GM18511 (cell line): ENCODE data around the gene GGTLC3.
A peak's percentile ranks its signal among the peaks of the same experiment; 100 is the strongest.
"Not testable (repeated sequence)": the region's sequence is repeated elsewhere in the genome, so short reads cannot be mapped to it uniquely, and the experiment has no call there.

Experiments used
- ATAC-seq: cut with Tn5 transposase; IDR thresholded peaks from one replicate; pipeline ENCODE4 v1.9.1; 2021; ENCODE audit warnings: mild to moderate bottlenecking, moderate library complexity; ENCODE audit not compliant: unreplicated experiment

GGTLC3 gene

DNA sequence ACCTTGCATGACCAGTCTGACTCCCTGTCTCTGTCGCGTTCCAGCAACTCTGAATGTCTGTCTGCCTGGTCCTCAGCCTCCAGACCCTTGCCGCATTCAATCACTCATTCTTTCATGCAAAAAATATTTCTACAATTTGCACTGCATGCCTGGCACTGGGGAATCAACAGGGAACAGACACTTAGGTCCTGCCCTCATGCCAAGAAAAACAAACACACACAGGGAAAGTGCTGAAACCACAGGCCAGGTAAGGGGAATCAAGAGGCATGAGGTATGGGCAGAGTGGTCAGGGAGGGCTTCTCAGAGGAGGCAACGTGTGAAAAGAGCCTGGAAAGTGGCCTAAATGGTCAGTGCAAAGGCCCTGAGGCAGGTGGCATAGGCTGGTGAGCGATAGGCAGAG, at the start of gene GGTLC3:
Gene GGTLC3 (minus strand): TSS at position 101 of the 400 bp plus-strand sequence. CDS start 264 bp downstream, outside the sequence.
- ATAC-seq, result not testable (repeated sequence)

DNA sequence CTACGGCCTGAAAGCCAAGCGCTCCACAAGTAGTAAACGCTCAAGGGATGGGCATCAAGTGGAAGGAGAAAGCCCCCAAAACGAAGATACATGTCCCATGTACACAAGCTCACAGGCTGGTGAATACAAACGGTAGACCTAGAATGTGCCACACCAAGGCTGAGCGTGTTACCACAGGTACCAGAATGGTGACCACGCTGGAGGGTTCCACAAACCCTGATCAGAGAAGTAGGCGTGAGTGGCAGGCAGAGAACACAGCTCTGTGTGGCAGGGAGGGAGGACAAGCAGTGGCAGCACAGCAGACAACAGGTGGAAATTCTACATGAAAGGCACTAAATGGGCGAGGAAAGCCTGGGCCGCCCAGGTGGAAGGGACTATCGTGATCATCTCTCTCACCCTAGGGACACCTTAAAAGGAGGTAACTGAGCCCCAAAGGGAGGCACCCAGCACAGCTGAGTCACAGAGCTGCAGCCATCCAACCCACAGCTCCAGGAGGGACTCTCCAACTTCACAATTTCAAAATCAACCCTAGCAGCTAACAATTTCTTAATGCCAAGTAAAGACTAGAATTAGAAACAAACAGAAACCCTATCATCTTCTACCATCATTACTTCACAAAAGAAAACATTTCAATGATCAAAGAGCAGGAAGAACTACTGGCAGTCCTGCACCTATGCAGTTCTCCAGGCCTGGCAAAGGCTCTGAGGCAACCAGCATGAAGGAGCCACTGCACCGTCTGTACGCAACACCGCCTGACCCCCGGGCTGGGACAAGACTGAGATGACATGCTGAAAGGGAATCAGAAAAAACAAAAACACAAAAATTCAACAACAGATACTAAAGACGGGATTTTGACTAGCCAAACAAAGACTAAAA, 42.4 kb upstream of the GGTLC3 start:
- not testable (repeated sequence) for ATAC-seq

DNA sequence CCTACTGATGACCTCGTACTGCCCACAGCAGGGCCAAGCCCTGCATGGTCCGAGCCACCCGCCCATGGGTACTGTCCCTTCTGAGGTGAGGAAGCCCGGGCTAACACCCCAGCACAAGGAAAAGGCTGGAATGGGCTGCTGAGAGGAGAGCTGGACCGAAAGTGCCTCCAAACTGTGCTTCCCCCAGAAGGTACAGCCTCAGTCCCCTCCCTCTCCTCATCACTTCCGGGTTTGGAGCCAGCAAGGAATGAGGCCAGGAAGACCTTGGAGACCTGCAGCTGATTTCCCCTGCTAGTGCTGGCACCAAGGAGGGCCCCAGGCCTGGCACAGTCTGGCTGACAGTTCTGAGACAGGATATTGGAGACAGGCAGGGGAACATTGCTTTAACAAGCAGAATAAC, 41.0 kb upstream of the GGTLC3 start:
- ATAC-seq, result not testable (repeated sequence)

DNA sequence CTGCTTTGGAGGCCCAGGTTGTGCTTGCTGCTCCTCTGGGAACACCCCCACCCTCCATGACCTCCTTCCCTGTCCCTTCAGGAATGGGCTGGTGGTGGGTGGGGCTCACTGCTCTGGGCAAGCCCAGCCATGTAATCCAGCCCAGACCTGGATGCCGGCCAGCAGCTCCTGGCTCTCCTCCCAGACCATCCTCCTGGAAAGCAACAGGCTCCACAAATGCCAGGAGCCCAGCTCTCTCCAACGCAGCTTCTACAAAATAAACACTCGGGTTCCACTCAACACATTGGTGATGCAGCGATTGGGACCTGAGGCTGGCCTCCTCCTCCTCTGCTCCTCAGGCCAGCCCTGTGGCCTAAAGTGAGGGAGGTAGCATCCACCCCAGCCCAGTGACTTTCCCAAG, 40.6 kb upstream of the GGTLC3 start:
- not testable (repeated sequence) for ATAC-seq

DNA sequence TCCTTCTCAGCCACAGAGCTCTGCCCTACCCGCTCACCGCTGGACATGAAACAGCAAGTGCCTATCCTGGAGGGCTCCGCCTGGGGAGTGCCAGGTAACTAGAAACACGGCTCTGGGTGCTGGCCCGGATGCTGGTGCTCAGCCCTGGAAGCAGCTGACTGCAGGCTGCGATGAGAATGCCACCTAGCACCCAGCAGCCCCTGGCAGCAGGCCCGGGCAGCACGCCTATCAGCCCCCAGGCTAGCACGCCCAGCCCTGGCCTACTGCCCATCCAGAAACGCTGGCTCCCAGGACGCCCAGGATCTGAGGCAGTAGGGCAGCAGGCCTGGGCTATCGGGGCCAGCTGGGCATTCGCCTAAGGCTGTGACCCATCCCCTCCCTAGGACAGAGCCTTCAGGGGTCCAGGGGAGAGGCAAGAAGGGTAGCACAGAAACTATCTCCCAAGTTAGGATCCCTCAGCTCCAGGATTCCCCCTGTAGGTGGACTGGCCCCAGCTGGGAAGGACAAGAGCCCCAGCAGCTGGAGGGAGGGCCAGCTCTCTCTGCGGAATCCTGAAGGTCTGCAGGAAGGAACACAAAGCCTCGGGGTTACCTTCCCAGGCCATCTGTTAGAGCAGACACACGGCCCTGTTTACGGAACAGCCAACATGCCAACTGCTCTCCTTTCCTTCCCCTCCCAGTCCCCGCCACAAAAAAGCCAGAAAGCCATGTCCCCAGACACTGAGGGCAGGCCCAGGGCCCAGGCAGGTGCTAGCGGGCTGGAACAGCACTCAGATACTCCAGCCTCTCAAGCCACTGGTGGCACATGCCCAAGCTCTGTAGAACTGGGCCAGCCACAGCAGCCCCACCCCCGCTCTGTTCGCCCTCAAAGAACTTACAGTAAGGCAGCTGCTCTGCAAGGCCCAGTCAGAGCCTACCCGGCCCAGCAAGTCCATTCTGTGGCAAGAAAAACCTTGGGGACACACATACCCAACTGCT, 36.6 kb upstream of the GGTLC3 start:
- ATAC-seq, result not testable (repeated sequence)

DNA sequence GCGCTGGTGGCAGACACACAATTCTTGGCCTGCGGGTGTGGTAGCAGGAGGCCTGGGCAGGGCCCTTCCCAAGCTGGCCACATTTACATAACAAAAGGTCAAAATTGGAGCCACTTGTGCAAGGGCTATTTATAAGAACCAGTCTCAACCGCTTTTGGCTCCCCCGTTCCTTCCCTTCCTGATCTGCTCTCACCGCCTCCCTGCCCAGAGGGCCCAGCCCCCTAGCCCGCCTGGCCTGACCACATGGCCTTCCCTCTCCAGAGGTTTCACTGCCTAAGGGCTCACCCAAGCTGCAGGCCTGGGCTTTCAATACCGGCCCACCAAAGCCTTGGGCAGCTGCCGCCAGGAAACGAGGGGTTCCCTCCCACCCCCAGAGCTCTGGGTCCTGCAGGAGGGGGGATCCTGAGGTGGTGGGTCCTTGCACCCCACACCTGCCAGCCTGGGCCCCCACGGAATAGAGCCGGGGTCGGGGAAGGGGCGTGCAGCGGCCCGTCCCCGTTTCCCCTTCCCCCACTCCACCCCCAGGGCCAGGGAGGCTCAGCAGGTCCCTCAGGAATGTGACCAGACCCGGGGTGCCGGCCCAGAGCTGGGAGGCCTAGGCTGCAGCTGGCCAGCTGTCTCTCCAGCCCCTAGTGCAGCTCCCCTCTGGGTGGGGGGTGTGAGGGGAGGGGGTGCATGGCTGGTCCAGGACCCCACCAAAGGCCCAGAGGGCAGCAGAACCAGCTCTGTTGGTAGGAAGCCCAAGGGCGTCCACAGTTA, 35.1 kb upstream of the GGTLC3 start:
- ATAC-seq, result not testable (repeated sequence)

DNA sequence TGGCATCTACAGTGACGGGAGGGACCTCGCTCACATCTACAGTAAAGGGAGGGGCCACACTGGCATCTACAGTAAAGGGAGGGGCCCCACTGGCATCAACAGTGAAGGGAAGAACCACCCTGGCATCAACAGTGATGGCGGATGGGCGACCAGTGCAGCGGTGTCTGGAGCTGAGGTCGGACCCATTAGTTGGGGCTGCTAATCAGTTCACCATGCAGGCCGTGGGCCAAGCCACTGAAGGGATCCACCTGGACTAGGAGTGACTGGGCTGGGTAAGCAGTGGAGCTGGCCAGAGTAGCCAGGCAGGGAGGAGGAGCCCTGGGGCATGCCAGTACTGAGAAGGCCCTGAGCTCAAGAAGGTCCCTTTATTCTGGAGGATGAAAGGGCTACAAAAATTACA, 33.1 kb upstream of the GGTLC3 start:
- not testable (repeated sequence) for ATAC-seq

DNA sequence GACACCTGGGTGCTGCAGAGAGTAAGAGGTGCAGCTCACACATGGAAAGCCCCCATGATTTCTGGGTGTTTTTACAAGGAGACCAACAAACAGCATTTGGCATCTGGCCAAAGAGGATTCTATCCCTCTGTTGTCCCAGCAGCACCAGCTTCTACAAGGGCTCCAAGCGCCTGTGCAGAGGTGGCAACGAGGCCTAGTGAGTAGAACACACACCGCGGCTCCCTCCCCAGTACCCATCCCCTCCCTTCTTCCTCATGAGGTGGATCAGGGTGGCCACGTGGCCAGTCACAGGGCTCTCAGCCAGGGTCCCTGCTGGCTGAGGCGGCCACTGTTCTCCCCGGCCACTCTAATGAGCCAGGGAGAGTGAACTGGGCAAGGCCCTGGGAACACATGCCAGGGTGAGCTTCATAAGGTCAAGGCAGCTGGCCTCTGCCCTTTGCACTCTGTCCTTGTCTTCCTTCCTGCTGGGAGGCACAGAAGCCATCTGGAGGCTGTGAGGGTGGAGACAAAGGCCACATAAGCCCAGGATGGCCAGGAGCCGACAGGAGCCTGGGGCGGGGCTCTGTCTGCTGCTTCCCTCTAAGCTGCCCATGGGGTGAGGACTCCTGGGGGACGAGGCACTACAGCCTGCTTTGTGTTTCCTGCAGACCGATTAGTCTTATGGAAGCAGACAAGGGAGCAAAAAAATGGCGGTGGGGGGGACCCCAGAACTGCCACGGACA, 31.7 kb upstream of the GGTLC3 start:
- ATAC-seq, result not testable (repeated sequence)

DNA sequence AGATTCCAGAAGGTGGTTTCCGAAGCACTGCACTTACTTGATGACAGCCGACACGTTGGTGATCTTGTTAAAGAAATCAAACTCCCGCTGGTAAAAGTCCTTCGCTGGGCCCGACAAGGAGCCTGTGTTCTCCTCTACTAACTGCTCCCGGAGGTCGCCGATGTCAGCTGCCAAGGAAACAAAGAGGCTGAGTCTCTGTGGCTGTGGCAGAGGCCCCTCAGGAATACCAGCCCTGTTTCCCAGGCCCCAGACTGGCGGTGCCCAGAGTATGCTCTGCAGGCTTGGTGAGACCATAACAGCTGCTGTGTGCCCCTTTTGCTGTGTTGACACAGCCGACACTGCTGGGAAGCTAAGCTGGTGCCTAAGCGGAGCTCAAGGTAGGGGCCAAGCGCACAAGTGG, 26.7 kb upstream of the GGTLC3 start:
- ATAC-seq, result not testable (repeated sequence)

DNA sequence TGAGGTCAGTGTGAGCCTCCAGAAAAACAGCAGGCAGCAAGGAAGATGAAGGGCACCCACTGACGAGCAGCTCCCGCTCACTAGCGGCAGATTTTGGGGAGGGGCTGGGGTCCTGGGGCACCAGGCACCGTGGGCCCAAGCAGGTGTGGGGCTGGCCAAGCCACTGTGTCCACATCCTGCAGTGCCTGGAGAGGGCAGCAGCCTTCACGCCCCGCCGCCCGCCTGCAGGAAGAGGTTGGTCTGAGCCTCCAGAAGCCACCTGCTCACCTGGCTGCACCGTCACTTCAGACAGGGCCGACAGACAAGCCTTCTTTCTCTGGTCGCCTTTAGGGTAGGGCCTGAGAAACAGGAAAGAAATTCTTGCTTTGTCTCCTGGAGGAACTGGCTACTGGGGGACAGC, 25.4 kb upstream of the GGTLC3 start:
- ATAC-seq, result not testable (repeated sequence)

DNA sequence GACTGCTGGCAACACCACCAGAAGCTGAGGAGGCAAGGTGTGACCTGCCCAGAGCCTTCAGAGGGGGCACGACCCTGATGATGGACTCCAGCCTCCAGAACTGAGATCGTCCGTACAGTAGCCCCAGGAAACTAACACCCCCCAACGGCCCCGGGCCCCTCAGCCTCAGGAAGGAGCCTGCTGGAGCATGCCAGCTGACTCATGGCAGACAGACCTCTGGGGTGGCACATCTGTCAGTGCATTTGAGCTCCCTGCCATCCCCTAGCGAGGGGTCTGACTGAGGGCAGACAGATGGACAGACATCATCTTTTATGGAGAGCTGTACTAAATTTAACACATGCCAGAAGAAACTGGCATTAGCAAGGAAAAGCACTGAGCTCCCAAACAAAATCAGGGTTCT, 22.0 kb upstream of the GGTLC3 start:
- not testable (repeated sequence) for ATAC-seq

DNA sequence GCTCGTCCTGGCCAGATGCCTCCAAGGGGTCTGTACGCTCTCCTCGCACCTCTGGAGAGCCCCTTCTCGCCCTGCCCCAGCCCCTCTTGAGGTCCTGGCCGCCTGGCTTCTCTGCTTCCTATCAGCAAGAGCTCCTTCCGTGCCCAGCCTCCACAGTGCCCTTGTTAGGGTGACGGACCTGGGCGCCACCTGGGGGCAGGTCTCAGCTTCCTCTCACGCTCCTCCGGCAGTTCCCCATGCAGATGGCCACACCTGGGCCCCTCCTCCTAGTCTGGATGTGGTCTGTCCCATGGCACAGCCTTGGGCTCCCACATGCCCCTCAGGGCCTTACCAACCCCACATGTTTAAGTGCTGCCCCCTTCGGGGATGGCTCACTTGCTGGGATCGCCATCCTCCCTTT, 16.4 kb upstream of the GGTLC3 start:
- not testable (repeated sequence) for ATAC-seq

DNA sequence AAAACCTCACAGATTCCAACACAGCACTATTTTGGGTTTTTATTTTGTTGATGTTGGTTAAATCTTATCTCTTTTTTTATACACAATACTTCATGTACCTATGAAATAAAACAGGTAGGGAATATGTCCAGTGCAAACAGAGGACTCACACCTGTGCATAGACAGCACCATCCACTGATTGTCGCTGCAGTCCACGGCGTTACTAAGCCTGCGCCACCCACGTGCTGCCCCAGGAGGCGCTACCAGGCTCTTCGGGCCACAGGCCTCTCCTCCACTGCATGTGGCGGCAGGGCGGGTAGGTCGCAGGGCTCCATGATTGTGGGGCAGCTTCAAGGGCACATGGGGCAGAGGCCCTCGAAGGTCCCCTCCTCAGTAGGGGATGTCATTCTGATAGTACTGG, 15.7 kb upstream of the GGTLC3 start:
- not testable (repeated sequence) for ATAC-seq

DNA sequence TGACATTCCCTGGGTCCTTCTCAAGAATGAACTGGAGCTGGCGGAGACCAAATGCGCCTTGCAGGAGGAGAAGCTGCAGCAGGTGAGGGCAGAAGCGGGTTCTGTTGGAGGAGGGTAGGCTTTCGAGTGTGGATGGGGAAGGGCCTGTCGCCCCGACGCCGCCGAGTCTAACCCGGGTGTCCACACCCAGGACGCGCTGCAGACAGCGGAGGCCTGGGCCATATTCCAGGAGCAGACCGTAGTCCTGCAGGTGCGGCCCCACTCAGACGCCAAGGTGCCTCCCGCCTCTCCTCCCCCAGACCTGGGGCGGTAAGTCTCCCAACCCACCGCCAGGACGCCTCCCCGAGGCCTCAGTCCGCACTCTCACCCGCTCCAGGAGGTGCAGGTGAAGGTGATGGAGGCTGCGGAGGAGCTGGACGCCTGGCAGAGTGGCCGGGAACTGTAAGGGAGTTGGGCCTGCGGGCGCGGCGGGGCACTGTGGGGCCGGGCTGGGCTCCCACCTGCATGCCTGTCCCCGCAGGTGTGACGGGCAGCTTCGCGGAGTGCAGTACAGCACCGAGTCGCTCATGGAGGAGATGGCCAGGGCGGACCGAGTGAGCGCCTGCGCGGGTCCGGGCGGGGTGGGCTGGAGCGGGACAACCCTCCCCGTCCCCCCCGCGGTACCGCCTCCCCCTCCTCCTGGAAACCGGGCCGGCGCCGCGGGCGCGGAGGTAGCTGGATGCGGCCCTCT, 11.6 kb upstream of the GGTLC3 start:
- not testable (repeated sequence) for ATAC-seq

DNA sequence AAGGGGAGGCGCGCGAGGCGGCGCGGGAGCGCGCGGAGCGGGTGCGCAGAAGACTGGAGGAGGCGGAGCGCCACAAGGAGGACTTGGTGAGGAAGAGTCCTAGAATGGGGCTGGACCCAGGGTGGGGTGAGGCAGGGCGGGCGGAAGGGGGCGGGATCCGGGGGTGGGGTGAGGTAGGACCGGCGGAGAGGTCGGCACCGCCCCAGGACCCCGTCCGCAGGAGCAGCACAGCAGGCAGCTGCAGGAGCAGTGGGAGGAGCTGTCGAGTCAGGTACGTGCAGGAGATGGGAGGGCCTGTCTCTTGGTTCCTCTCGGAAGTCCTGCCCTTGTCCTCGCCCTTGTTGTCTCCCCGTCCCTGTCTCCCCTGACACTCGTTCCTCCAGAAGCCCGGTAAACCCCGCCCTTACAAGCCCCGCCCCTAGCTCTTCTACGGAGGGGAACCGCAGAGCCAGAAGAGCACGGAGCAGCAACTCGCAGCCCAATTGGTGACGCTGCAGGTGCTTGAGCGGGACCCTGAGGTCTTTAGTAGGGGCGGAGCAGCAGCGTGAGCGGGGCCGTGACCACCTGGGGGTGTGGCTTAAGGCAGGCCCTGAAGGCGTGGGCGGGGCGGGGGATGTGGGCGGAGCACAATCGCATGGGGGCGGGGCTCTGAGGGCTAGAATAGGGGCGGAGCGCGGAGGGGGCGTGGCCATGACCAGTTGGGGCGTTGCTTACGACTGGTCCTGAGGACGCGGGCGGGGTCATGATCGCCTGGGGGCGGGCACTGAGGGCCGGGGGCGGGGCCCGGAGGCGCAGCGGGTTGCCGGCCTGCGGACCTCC, 10.8 kb upstream of the GGTLC3 start:
- ATAC-seq, result peak; percentile 65

DNA sequence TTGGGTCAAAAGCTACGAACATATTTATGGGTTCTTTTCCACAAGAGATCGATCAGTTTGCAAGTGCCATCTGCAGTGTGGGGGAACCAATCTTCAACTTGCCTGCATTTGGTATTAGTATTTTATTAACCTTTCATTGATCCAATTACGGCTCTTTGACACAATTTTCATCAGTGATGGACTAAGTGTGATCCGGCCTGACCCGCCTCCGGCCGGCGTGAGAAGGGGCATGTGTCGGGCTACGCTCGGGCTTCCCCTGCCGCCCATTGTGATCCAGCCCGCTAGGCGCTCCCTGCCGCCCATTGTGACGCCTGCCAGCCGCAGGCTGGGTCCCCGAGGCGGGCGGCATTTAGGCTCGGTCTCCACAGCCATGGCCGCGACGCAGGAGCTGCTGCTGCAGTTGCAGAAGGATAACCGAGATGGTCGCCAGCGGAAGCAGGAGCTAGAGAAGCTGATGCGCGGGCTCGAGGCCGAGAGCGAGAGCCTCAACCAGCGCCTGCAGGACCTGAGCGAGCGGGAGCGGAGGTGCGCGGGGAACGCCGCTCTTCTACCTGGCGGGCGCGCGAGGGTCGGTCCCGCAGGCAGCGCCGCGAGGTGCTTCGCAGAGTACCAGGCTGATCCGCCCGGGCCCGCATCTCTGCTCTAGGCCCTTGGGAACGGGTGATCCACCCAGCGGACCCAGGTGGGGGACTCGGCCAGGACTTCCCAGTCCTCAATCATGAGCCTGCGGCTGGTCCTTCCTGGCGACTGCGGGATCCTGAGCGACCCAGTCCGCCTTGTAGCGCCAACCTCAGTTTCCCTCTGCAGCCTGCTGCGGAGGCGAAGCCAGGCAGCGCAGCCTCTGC, 10.0 kb upstream of the GGTLC3 start, which contains the start of gene TMEM191B:
Gene TMEM191B (plus strand): TSS at position 51 of the 845 bp plus-strand sequence. CDS start 179 bp downstream, at position 230.
- ATAC-seq, result peak; percentile 26

DNA sequence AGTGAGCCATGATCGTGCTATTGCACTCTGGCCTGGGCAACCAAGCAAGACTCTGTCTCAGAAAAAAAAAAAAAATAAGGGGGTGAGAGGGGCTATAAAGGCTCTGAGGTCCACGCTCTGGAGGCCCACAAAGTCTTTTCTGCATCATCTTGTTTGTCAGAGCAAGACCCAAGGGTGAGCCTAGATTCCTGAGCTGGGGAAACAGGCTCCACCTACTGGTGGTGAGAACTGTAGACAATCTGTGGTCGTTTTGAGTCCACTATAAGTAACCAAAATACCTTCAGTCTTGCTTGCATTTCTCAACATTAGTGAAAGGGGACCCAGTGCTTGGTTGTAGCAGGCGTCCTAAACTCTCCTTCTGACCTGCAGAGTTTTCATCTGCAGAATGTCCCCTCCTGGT, 5.4 kb upstream of the GGTLC3 start:
- not testable (repeated sequence) for ATAC-seq
